Raji (cell line): ENCODE data around the gene SLC7A6OS.

Experiments used
- POLR2A ChIP-seq: IDR thresholded peaks from 2 replicates; pipeline ENCODE4 v1.6.1; 2011; ENCODE audit warnings: low read depth, low read length, control low read depth; ENCODE audit not compliant: insufficient read depth

SLC7A6OS gene

DNA sequence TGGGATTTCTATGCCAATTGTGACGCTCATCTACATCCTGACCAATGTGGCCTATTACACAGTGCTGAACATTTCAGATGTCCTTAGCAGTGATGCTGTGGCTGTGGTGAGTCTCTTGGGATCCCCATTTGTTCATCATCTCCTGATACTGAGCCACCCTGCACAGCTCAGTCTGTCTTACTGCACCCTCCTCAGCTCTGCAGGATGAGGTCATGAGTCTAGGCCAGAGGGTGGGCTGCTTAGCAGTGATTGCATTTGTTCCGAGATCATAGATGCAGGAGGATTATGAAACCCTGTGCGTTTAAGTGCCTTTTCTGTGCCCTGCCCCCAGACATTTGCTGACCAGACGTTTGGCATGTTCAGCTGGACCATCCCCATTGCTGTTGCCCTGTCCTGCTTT lies 19.5 kb downstream of the SLC7A6OS start:
- TF ChIP-seq POLR2A, result no peak

DNA sequence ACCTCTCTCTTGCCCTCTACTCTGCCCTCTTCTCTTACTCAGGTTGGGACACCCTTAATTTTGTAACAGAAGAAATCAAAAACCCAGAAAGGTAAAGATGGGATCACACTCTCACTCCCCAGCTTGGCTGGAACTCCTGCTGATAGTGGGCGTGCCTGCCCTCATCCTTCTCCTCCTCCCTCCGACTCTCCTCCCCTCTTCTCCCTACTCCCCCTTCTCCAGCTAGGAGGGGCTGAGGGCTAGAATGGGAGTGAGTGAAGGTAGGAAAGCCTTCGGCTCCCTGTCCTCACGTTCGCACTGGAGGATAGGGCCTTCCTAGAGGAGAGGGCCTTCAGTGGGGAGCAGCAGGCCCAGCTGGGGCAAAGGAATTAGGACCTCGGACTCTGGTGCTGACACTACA lies 20.3 kb downstream of the SLC7A6OS start:
- TF ChIP-seq POLR2A, result no peak

DNA sequence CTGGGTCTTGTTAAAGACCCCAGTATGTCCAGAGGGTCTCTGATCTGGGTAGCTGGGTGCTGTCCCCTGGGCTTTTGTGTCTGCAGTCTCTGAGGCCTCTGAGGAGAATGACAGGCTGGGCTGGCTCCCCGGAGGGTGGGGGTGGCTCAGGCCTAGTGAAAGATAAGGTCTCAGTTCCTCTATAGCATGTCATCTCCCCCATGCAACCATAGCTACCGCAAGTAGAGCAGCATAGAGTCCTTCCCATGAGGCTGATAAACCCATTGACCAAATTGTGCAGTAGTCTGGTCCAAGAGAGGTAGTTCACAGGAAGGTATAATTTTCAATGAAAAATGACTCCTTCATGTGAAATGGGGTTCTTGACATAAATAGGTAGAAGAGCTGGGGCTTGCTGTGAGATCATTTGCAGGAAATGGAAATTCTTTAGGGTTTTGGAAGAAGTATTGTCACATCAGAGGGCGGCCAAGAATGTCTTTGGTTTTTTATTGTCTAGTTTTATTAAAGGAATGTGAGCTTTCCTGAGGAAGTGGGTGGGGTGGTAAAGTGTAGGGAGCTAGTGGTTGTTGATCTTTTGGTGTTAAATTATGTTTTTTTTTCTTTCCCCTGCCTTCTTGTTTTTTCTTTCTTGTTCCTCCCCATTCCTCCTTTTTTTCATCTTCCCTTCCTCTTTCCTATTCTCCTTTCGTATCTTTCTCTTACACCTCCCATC lies 21.0 kb downstream of the SLC7A6OS start:
- TF ChIP-seq POLR2A, result no peak

DNA sequence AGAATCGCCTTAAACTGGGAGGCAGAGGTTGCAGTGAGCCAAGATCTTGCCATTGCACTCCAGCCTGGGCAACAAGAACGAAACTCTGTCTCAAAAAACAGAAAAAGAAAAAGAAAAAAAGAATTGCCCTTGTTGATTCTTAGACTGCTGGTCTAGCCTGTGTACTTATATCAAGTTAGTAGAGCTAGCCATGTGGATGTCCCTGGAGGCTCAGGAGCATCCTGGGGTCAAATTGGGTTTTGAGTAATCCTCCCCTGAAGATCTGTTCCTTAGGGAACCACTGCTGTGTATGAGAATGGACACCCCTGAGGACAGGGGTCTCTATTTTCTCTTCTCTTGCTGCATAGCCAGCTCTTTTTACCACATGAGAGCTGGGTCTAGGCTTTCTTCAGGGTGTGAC lies 21.5 kb downstream of the SLC7A6OS start:
- no peak for TF ChIP-seq POLR2A

DNA sequence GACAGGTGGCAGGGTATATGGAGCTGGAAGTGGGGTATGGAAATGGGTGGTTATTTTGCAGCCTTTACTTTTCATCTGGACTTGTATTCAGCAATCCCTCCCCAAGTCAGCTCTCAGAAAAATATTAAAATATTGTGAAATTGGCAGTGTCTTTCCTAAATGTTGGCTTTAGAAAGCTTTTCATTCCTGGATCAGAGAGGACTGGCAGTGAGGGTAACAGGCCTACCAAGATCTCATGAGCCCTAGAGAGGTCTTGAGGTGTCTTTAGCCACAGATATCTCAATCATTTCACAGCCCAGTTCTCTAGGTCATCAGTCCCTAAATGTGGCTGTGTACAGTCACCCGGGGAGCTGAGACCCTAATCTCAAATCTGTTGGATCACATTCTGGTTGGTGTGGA lies 22.5 kb downstream of the SLC7A6OS start:
- no peak for TF ChIP-seq POLR2A

DNA sequence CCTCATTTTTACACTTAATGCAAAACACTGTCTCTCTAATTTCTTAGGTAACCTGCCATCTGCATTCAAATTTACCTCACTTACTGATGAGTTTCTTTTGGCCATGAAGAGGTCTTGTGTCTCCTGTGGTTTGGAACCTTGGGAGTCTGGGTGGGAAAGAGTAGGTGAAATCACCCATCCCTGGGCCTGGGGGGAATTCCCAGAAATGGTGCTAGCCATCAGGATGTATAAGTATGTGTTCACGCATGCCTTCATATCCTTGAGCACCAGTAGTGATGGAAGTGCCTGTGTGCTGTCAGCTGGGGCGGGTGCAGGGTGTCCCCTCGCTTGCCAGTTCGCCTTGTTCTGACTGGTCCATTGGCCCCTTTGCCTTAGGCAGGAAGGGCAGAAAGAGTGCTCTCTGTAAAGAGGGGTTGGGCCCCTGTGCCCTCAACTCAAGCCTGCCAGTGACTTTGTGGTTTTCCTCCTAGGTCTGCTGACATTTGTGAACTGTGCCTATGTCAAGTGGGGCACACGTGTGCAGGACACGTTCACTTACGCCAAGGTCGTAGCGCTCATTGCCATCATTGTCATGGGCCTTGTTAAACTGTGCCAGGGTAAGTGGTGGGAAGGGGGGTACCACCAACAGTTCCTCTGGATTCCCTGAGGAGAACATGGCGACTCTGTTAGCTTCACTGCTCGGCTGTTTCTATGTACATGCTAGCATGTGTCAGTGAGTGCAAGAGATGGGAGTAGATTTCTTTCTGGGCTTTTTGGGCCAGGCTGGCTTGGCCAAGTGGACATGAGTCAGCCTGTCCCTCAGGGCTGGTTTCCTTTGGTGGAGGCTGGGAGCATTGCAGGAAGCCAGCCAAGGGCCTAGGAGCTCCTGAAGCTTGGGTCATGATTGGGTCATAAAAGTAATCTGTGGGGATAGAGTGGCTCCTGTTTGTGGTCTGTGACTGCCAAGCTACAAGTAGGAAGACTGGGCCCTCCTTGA lies 23.2 kb downstream of the SLC7A6OS start:
- TF ChIP-seq POLR2A, result no peak

DNA sequence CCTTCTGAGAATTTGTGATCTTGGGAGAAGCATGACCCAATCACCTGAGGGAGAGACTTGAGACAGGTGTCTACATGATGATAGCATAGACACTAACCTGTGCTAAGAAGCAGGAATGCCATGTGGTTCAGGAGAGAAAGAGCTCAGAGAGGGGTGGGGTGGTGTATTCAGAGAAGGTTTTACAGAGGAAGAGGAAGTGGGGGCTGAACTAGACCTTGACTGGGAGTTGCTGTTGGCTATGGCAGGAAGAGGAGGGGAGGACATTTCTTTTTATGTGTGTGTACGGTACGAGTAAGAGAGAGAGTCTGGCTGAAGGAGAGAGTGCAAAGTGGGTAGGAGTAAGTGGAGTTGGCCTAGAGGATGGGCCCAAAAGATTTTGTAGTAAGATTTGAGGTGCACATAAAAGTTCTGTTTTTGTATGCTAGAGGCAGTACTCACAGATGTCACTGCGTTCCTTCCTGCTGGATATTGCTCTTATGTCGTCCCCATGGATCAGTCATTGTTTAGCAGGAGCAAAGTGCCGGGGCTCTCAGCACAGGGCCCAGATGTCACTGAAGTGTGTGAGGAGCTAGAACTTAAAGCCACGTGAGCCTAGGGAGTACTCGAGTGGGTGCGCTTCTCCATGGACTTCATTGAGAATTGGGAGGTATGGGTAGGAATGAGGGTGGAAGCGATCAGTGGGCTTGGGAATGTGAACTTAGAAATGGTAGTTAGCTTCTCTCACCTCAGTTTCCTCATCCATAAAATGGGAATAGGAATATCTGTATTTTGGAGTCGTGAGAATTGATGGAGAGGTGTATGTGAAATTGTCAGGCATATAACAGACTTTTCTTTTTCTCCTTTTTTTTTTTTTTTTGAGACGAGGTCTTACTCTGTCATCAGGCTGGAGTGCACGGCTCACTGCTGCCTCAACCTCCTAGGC lies 24.3 kb downstream of the SLC7A6OS start:
- no peak for TF ChIP-seq POLR2A

DNA sequence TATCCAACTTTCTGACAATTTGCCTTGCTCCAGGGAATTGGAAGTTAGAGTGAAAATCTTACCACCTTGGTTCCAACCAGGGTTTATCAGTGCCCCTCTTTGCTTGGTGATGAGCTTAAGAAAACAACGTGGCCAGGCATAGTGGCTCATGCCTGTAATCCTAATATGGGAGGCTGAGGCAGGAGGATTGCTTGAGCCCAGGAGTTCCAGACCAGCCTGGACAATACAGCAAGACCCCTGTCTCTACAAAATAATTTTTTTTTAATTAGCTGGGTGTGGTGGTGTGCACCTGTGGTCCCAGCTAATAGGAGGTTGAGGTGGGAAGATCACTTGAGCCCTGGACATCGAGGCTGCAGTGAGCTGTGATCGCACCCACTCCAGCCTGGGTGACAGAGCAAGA lies 25.1 kb downstream of the SLC7A6OS start:
- no peak for TF ChIP-seq POLR2A

DNA sequence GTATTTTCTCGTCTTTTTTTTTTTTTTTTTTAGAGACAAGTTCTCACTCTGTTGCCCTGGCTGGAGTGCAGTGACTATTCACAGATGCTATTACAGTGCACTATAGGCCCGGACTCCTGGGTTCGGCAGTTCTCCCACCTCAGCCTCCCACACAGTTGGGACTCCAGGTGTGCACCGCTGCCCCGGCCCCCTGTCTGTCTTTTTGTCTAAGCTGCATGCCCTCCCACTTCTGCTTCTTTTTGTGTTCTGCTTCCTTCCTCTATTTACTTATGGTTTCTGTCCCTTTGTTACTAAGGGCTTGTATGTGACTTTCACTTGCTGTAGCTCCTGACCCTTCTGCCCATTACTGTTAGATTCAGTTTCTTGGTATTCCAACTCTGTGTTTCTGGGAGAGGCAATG lies 25.9 kb downstream of the SLC7A6OS start:
- TF ChIP-seq POLR2A, result no peak

DNA sequence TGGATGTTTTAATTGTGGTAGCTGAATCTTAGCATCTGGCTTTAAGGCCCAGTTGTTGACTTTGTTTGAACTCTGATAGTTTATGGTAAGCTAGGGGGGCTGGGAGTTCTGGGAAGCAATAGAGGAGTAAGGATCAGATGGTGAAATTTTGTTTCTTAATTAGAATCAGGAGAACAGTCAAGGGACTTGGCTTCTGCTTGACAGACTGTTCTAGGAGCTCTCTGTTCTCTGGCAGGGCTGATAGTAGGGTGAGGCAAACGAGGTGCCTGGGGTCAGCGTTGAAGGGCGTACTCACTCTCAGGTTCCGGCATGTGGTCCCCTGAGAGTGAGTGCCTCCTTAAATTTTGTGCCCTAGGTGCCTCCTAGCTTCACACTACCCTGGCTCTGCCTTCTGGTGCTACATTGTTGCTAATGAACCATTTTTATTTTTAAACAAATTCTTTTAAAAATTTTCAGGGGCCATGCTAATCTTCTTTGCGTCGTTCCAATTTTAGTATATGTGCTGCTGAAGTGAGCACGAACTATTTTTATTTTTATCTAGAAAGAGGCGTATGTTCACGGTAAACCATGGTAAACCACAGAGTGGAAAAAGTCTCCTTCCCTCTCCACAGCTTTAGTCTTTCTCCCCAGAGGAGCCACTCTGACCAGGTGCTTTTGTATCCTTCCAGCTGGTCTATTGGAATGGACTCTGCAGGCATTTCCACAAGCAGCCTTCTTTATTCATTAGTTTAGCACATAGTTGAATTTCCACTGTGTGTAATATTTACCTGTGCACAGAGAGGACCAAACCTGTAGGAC lies 26.7 kb downstream of the SLC7A6OS start:
- no peak for TF ChIP-seq POLR2A

DNA sequence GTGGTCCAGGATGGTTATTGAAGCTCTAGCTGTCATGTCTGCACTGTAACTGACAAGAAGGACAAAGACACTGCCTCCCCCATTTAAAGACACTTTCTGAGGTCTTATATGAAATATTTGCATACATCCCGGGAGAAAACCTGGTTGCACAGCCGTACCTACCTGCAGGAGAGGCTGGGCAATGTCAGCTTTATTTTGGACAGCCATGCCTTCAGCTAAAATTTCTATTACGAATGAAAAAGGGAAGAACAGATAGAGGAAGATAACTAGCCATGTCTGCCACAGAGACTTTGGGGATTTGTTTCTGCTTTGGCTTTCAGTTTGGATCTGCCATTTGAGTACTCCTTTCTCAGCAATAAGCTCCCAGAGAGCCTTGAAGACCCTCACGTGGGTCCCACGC lies 27.4 kb downstream of the SLC7A6OS start:
- TF ChIP-seq POLR2A, result no peak

DNA sequence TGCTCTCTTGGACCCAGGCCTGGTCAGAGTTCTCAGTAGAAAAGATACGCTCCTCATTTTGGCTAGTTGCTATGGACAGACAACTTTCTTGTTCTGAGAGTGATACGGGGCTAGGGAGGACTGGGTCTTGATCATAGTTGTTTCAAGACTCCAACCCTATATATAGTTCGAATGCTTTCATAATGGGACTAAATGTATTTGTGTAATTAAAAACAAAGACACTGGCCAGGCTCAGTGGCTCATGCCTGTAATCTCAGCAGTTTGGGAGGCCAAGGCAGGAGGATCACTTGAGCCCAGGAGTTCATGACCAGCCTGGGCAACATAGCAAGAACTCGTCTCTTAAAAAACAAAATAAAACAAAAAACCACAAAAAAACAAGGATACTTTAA lies 28.7 kb downstream of the SLC7A6OS start:
- TF ChIP-seq POLR2A, result no peak

DNA sequence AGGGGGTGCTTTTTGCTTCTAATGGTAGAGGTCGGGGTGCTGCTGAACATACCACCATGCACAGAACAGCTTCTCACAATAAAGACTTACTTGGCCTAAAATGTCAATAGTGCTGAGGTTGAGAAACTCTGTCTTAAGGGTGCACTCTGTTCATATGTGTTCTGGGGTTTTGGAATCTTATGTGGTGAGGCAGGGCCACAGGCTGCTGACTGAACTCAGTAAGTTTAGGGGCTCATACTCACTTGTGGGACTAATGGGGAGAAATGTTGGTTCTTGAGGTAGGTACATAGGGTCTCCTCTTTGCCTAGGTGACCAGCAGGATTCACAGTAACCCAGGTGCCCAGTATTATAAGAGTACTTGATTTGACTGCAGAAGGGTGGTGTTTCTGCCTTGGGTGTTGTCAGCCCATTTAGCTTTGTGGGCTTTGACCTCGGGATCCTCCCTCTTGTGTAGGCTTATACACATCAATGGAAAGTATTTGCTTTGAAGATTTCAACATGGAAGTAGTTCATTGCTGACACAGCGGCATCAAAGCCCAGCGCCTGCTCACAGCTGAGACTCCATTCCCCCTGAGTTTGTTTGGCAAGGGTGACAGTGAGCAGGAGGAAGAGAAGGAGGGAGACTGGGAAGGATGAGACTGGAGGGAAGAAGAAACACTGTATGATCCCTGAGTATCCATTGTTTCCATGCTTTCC lies 29.2 kb downstream of the SLC7A6OS start:
- TF ChIP-seq POLR2A, result no peak
